OCI-LY7 (cell line): ENCODE data around the gene PEPD. TPM values are rescaled to one million over a fixed set of nuclear protein-coding genes. Genes with fewer than 3 reads are reported as not detected.

Experiments used
- BruUV-seq: library from RNA; stranded (reverse); fragments of 400-500 nt; replicated peaks from 2 replicates; lab custom pipeline; 2021; lab: Mats Ljungman, UMichigan
- CTCF ChIA-PET: fragments of 300-600 bp; sonication (Branson Sonifier 250); formaldehyde crosslinking; loops from one replicate; lab custom pipeline; 2022; ENCODE audit warnings: antibody characterized with exemption; ENCODE audit not compliant: unreplicated experiment; lab: Charles Lee
- POLR2A ChIA-PET: fragments of 300-600 bp; sonication (Branson Sonifier 250); formaldehyde crosslinking; loops from one replicate; lab custom pipeline; 2022; ENCODE audit warnings: antibody characterized with exemption; lab: Charles Lee
- DNase-seq: peaks from one replicate; pipeline ENCODE4 v3.0.0-alpha.2; 2015; ENCODE audit warnings: low spot score
- H2AFZ ChIP-seq: fragments of 200-600 bp; sonication (generic), shearing (Covaris generic); 2 replicates; pipeline ENCODE4 v1.6.1; 2014; ENCODE audit warnings: mild to moderate bottlenecking, antibody characterized with exemption, low read length, moderate library complexity
- H3K27ac ChIP-seq: fragments of 200-600 bp; sonication (generic); 2 replicates; pipeline ENCODE4 v1.5.1; 2014; ENCODE audit warnings: mixed run types, low read depth, mild to moderate bottlenecking, moderate library complexity, low read length, inconsistent platforms; ENCODE audit not compliant: poor library complexity, severe bottlenecking
- H3K36me3 ChIP-seq: fragments of 200-600 bp; sonication (generic); 2 replicates; pipeline ENCODE4 v1.6.1; 2014; ENCODE audit warnings: mild to moderate bottlenecking, antibody characterized with exemption, low read length, moderate library complexity, mixed read lengths; ENCODE audit not compliant: insufficient read depth
- H3K4me1 ChIP-seq: fragments of 200-600 bp; sonication (generic); 2 replicates; pipeline ENCODE4 v1.5.1; 2014; ENCODE audit warnings: mild to moderate bottlenecking, low read length; ENCODE audit not compliant: insufficient read depth, poor library complexity, severe bottlenecking
- H3K4me2 ChIP-seq: fragments of 200-600 bp; sonication (generic); 2 replicates; pipeline ENCODE4 v1.6.1; 2014; ENCODE audit warnings: mild to moderate bottlenecking, low read length
- H3K4me3 ChIP-seq: fragments of 200-600 bp; sonication (generic); 2 replicates; pipeline ENCODE4 v1.5.1; 2014; ENCODE audit warnings: mild to moderate bottlenecking, low read depth, low read length; ENCODE audit not compliant: poor library complexity, severe bottlenecking
- H3K79me2 ChIP-seq: fragments of 200-600 bp; sonication (generic); 2 replicates; pipeline ENCODE4 v1.6.1; 2016; ENCODE audit warnings: low read depth, mild to moderate bottlenecking, low read length, moderate library complexity, mixed read lengths; ENCODE audit not compliant: insufficient read depth
- H3K9me2 ChIP-seq: fragments of 200-600 bp; sonication (generic); 2 replicates; pipeline ENCODE4 v1.6.1; 2016; ENCODE audit warnings: mild to moderate bottlenecking, low read length, mixed read lengths; ENCODE audit not compliant: insufficient read depth
- H3K9me3 ChIP-seq: fragments of 200-600 bp; sonication (generic); 2 replicates; pipeline ENCODE4 v1.6.1; 2014; ENCODE audit warnings: mild to moderate bottlenecking, mixed run types, low read length, mixed read lengths
- H4K20me1 ChIP-seq: fragments of 200-600 bp; sonication (generic); 2 replicates; pipeline ENCODE4 v1.6.1; 2014; ENCODE audit warnings: mild to moderate bottlenecking, antibody characterized with exemption, low read length, moderate library complexity, mixed read lengths; ENCODE audit not compliant: insufficient read depth
- CTCF ChIP-seq: fragments of 200-600 bp; sonication (generic); conservative IDR thresholded peaks from 2 replicates; pipeline ENCODE4 v1.5.1; 2014; ENCODE audit warnings: mild to moderate bottlenecking, antibody characterized with exemption, low read length, moderate library complexity, mixed read lengths
- EZH2phosphoT487 ChIP-seq: fragments of 200-600 bp; sonication (generic); IDR thresholded peaks from 2 replicates; pipeline ENCODE4 v1.6.1; 2018; ENCODE audit warnings: low read depth, borderline replicate concordance, mild to moderate bottlenecking, mixed run types, antibody characterized with exemption, low read length, moderate library complexity, mixed read lengths
- intact Hi-C: fragments of 100-400 bp; cut with micrococcal nuclease; formaldehyde crosslinking; loops from one replicate; pipeline ENCODE4 v1.10.0; 2022; ENCODE audit not compliant: unreplicated experiment
- total RNA-seq, 2 experiments: library from RNA; depleted of rRNA in 1 of 2; stranded (reverse); fragments of >200 nt in 1 of 2; shearing (Covaris generic) in 1 of 2; gene quantifications; 2 replicates each; pipeline ENCODE4 v1.2.3, GENCODE V29; 2014 to 2022

The PEPD gene
- total RNA-seq, 2 experiments from 2014 or later, result 24.4 to 29.7 TPM

GRCh38 chr19:33465371-33465770 is 56.2 kb downstream of the PEPD start:
- no peak for DNase-seq
- CTCF ChIA-PET, result no interaction called here
- POLR2A ChIA-PET, result no interaction called here
- no peaks in the 10 kb centered on the region for H3K4me1 ChIP-seq
- H3K27ac ChIP-seq, result no peak overlapping the region
- H3K4me3 ChIP-seq, result no peak overlapping the region
- H4K20me1 ChIP-seq, result no peaks in the 10 kb centered on the region; the same call in 1 of the 2 replicates
- H2AFZ ChIP-seq, result no peak overlapping the region
- H3K9me2 ChIP-seq, result no peaks in the 10 kb centered on the region
- intact Hi-C loops, result no loop called here
- H3K9me3 ChIP-seq, result no peaks in the 10 kb centered on the region
- no peak overlapping the region for H3K4me2 ChIP-seq
- no peaks in the 10 kb centered on the region for H3K79me2 ChIP-seq
- TF ChIP-seq EZH2phosphoT487 (no peak), CTCF (no peak)
- BruUV-seq, result no TSS peak
- no peaks in the 10 kb centered on the region for H3K36me3 ChIP-seq

GRCh38 chr19:33464733-33465115 is 56.9 kb downstream of the PEPD start:
- intact Hi-C loops, result no loop called here
- ChIA-PET POLR2A (no interaction called here), CTCF (no interaction called here)
- Histone ChIP-seq H3K9me2 (no peaks in the 10 kb centered on the region), H3K79me2 (no peaks in the 10 kb centered on the region), H3K4me2 (no peak overlapping the region), H3K9me3 (no peaks in the 10 kb centered on the region), H3K4me1 (no peaks in the 10 kb centered on the region), H3K27ac (no peak overlapping the region), H2AFZ (no peak overlapping the region), H3K36me3 (no peaks in the 10 kb centered on the region), H4K20me1 (no peaks in the 10 kb centered on the region; the same call in 1 of the 2 replicates), H3K4me3 (no peak overlapping the region)
- no peak for DNase-seq
- BruUV-seq, result no TSS peak
- TF ChIP-seq EZH2phosphoT487, result no peak
- TF ChIP-seq CTCF, result no peak

GRCh38 chr19:33464010-33464732 is 57.4 kb downstream of the PEPD start:
- Histone ChIP-seq H3K4me2 (no peak overlapping the region), H4K20me1 (no peaks in the 10 kb centered on the region; the same call in 1 of the 2 replicates), H2AFZ (no peak overlapping the region), H3K4me3 (no peak overlapping the region), H3K27ac (no peak overlapping the region), H3K9me3 (no peaks in the 10 kb centered on the region), H3K36me3 (no peaks in the 10 kb centered on the region), H3K4me1 (no peaks in the 10 kb centered on the region), H3K79me2 (no peaks in the 10 kb centered on the region), H3K9me2 (no peaks in the 10 kb centered on the region)
- intact Hi-C loops, result no loop called here
- no peak for TF ChIP-seq CTCF
- TF ChIP-seq EZH2phosphoT487, result no peak
- CTCF ChIA-PET, result no interaction called here
- POLR2A ChIA-PET, result no interaction called here
- no peak for DNase-seq
- no TSS peak for BruUV-seq
